GM23248 (cell line): Measurements from ENCODE around the gene CHN2. TPM values are rescaled to one million over a fixed set of nuclear protein-coding genes. Genes with fewer than 3 reads are reported as not detected.
"Not testable (repeated sequence)": the region's sequence is repeated elsewhere in the genome, so short reads cannot be mapped to it uniquely, and the experiment has no call there.

ENCODE experiments used
- DNase-seq: peaks from one replicate; pipeline ENCODE4 v3.0.0-alpha.2; 2015
- H2AFZ ChIP-seq: fragments of 200-600 bp; sonication (generic); 2 replicates; pipeline ENCODE4 v1.6.1; 2016; ENCODE audit warnings: antibody characterized with exemption
- H3F3A ChIP-seq: fragments of 200-600 bp; sonication (generic); 2 replicates; pipeline ENCODE4 v1.6.1; 2016; ENCODE audit warnings: mild to moderate bottlenecking, antibody characterized with exemption, mixed run types; ENCODE audit not compliant: insufficient read depth
- H3K27ac ChIP-seq: fragments of 200-600 bp; sonication (generic); 2 replicates; pipeline ENCODE4 v1.5.1; 2016; ENCODE audit warnings: mild to moderate bottlenecking
- H3K27me3 ChIP-seq: fragments of 200-600 bp; sonication (generic); replicated peaks from 2 replicates; pipeline ENCODE4 v1.6.1; 2016; ENCODE audit warnings: mild to moderate bottlenecking; ENCODE audit not compliant: insufficient read depth
- H3K36me3 ChIP-seq: fragments of 200-600 bp; sonication (generic); 2 replicates; pipeline ENCODE4 v1.6.1; 2016; ENCODE audit warnings: low read depth, mild to moderate bottlenecking
- H3K4me1 ChIP-seq: fragments of 200-600 bp; sonication (generic); 2 replicates; pipeline ENCODE4 v1.6.1; 2016; ENCODE audit warnings: mild to moderate bottlenecking; ENCODE audit not compliant: insufficient read depth
- H3K4me2 ChIP-seq: fragments of 200-600 bp; sonication (generic); one replicate; pipeline ENCODE4 v1.6.1; 2016; ENCODE audit warnings: mild to moderate bottlenecking; ENCODE audit not compliant: unreplicated experiment
- H3K4me3 ChIP-seq: fragments of 200-600 bp; sonication (generic); 2 replicates; pipeline ENCODE4 v1.5.1; 2016; ENCODE audit warnings: mild to moderate bottlenecking
- H3K79me2 ChIP-seq: fragments of 200-600 bp; sonication (generic); 2 replicates; pipeline ENCODE4 v1.6.1; 2016; ENCODE audit warnings: mild to moderate bottlenecking; ENCODE audit not compliant: insufficient read depth
- H3K9ac ChIP-seq: fragments of 200-600 bp; sonication (generic); 2 replicates; pipeline ENCODE4 v1.6.1; 2016; ENCODE audit warnings: mild to moderate bottlenecking
- H3K9me2 ChIP-seq: fragments of 200-600 bp; sonication (generic); 2 replicates; pipeline ENCODE4 v1.6.1; 2016; ENCODE audit warnings: mixed run types, mild to moderate bottlenecking, moderate library complexity; ENCODE audit not compliant: insufficient read depth
- H3K9me3 ChIP-seq: fragments of 200-600 bp; sonication (generic); one replicate; pipeline ENCODE4 v1.6.1; 2017; ENCODE audit warnings: low read depth
- H4K20me1 ChIP-seq: fragments of 200-600 bp; sonication (generic); 2 replicates; pipeline ENCODE4 v1.6.0; 2016; ENCODE audit not compliant: insufficient read depth
- EZH2 ChIP-seq: fragments of 200-600 bp; sonication (generic); IDR thresholded peaks from 2 replicates; pipeline ENCODE4 v1.6.1; 2018; ENCODE audit warnings: antibody characterized with exemption, mild to moderate bottlenecking; ENCODE audit not compliant: insufficient read depth, poor library complexity, severe bottlenecking
- EZH2phosphoT487 ChIP-seq: fragments of 200-600 bp; sonication (generic); IDR thresholded peaks from 2 replicates; pipeline ENCODE4 v1.6.1; 2018; ENCODE audit warnings: antibody characterized with exemption, moderate library complexity, mild to moderate bottlenecking, low read depth; ENCODE audit not compliant: insufficient read depth
- WGBS, 2 experiments: methylation state at CpG; one replicate each; pipeline ENCODE4 v1.1.6; 2015 to 2017; ENCODE audit warnings: low lambda C conversion rate in 2 of 2, low coverage in 1 of 2; ENCODE audit errors: missing lambda C conversion rate in 2 of 2; 5-methylcytosine and 5-hydroxymethylcytosine counted together
- in situ Hi-C: fragments of 300-500 bp; cut with MboI; formaldehyde crosslinking; loops from 2 replicates; pipeline ENCODE4 v1.15.0; 2020
- polyA plus RNA-seq: library from polyadenylated mRNA; unstranded; fragments of >200 nt; fragmentation: Nextera tagmentation; extraction: Ambion mirVana; gene quantifications from 2 replicates; pipeline ENCODE4 v1.2.1, GENCODE V29; 2016
- total RNA-seq: library from RNA; depleted of rRNA; stranded (reverse); fragments of >200 nt; shearing (Covaris generic); gene quantifications from 2 replicates; pipeline ENCODE4 v1.2.3, GENCODE V29; 2014

The CHN2 gene
- total and polyA plus RNA-seq, 2 experiments from 2014 or later = 1.5 to 2.3 TPM

DNA sequence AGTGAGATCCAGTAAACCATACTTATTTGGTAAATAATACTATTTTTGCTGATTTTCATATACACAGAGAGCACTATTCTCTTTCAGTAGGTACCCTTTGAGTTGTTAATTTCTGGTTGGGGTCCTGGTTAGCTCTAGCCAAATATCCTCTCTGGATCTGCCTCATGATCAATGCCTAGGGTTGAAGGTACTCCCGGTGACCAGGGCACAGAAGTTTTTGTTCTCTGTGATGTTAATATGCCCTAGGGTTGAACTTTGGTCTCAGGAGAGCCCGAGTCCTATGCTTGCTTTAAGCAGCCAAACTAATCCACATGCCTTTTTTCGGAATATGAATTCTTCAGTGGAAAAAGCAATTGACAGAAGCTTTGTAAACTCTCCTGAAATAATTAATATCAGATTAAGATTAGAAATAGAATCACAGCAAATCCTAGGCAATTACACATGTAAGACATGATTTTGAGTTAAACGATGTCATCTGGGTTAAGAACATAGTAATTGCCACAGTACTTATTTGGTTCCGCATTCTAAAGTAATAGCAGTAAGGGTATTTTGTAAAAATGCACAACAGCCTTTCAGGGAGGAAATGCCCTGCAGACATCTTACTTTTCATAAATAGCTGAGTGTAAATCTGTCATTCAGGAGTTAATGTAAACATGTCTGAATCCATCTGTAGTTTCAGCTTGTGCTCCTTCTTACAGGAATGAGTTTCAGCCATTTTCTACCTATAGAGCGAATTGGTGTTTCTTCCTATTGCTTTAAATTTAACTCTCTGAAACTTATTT, 10.1 kb downstream of the CHN2 start:
- Histone ChIP-seq H3K27ac (no peak overlapping the region), H3K27me3 (peaks cover 13% of the 10 kb centered on the region), H3K4me2 (no peak overlapping the region), H3K9me2 (no peaks in the 10 kb centered on the region), H4K20me1 (no peaks in the 10 kb centered on the region), H3K9me3 (no peaks in the 10 kb centered on the region), H3F3A (no peaks in the 10 kb centered on the region), H3K79me2 (no peaks in the 10 kb centered on the region), H2AFZ (no peak overlapping the region), H3K4me1 (no peaks in the 10 kb centered on the region), H3K4me3 (no peak overlapping the region), H3K9ac (no peak overlapping the region), H3K36me3 (no peaks in the 10 kb centered on the region)
- 52 to 60% methylated on average over 6 of the region's 6 CpGs for WGBS, 2 experiments
- DNase-seq = no peak
- in situ Hi-C loops = no loop called here
- no peak for TF ChIP-seq EZH2phosphoT487
- TF ChIP-seq EZH2 = no peak

DNA sequence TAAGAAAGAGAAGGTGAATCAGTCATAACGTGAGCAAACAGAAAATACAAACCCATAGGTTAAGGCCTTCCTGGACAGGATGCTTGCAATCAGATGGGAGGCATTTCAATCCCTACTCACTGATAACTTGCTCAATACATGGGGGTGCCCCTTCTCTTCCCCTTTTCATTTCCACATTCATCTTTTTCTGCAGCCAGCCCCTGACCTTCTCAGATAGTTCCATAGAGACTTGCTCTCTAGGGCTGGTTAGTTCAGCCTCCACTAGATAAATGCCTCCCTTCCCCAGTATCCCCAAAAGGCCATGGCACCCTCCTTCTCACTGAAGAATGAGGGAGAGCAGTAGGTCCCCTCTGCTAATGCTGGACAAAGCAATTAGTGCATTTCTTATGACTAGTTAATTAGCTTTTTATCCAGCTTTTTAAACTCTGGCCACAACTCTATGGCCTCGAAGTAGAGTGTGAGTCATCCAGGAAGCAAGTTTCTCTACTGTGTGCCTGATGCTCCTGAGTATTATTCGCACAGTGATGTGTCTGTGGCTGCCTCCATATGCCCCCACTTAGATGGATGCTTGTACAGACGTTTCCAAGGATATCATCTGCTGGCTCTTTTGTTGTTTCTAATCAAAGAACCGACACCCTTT, 12.7 kb downstream of the CHN2 start:
- Histone ChIP-seq H3K36me3 (no peaks in the 10 kb centered on the region), H3F3A (no peaks in the 10 kb centered on the region), H3K4me1 (no peaks in the 10 kb centered on the region), H2AFZ (no peak overlapping the region), H3K9me2 (no peaks in the 10 kb centered on the region), H3K27me3 (peaks cover 13% of the 10 kb centered on the region), H3K9me3 (no peaks in the 10 kb centered on the region), H4K20me1 (no peaks in the 10 kb centered on the region), H3K79me2 (no peaks in the 10 kb centered on the region), H3K4me2 (no peak overlapping the region), H3K27ac (no peak overlapping the region), H3K9ac (no peak overlapping the region), H3K4me3 (no peak overlapping the region)
- TF ChIP-seq EZH2phosphoT487 (no peak), EZH2 (no peak)
- peak; percentile 42 for DNase-seq
- 55 to 56% methylated on average over 5 of the region's 5 CpGs for WGBS, 2 experiments
- in situ Hi-C loops = no loop called here

DNA sequence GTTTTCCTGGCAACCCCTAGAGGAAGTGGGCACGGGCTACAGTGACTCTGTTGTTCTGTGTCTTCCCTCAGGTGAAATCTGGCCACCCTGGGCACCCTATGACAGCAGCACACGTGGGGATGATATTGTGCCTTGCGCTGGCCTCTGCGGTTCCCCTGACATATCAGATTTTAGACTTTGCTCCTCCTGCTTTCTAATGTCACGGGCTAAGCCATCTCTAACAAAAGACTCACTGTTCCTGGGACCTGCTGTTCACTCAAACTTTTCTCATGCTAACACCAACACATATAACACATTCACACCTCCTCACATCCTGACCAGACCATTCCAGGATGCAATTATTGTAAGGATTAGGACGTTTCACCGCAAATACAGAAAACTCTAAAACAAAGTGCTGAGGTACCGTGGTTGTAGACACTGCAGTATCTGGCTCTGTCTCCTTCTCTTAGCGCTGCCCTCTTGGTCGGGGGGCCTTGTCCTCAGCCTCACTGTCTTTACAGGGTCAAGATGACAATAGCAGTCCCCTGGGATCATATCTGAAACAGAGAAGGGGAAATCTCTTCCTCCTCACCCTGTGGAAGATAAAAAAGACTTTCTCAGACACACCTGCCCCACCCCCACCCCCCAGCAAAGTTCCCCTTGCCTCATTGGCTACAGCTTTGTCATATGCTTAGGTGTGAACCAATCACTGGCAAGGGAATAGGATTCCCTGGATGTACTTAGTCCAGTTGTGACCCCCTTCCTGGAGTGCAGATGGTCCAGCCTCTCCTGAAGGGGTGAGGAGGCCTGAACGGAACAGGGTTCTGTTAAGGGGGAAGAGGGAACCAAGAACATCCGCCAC, 14.1 kb downstream of the CHN2 start:
- WGBS, 2 experiments = 77 to 80% methylated on average over 12 of the region's 12 CpGs
- H3F3A ChIP-seq = no peaks in the 10 kb centered on the region
- peaks cover 11% of the 10 kb centered on the region; the same call in 1 of the 2 replicates for H3K27me3 ChIP-seq
- no peak overlapping the region for H3K27ac ChIP-seq
- TF ChIP-seq EZH2 = no peak
- no peaks in the 10 kb centered on the region for H3K4me1 ChIP-seq
- no peaks in the 10 kb centered on the region for H3K9me2 ChIP-seq
- H3K4me3 ChIP-seq = no peak overlapping the region
- DNase-seq = no peak
- no peaks in the 10 kb centered on the region for H3K79me2 ChIP-seq
- no peak overlapping the region for H2AFZ ChIP-seq
- no peak overlapping the region for H3K9ac ChIP-seq
- in situ Hi-C loops = no loop called here
- no peaks in the 10 kb centered on the region for H4K20me1 ChIP-seq
- no peaks in the 10 kb centered on the region for H3K36me3 ChIP-seq
- H3K9me3 ChIP-seq = no peaks in the 10 kb centered on the region
- H3K4me2 ChIP-seq = no peak overlapping the region

DNA sequence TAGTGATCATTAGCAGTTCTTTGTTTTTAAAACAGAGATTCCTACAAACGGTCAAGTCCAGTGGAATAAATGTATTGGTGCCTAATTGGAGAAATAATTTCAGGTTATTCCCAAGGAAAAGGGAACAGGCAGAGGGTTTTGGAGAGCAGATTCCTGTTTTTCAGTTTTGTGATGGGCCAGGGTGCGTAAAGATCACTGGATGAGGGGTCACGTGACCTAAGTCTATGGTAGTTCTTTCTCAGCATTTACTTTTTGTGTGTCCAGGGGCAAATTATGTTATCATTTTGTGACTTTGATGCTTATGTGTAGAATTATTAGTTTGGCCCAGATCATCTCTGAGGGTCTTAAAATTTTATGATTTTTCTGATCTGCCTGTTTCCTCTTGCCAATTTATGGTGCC, 15.2 kb downstream of the CHN2 start:
- no peaks in the 10 kb centered on the region for H3K4me1 ChIP-seq
- no peak for DNase-seq

DNA sequence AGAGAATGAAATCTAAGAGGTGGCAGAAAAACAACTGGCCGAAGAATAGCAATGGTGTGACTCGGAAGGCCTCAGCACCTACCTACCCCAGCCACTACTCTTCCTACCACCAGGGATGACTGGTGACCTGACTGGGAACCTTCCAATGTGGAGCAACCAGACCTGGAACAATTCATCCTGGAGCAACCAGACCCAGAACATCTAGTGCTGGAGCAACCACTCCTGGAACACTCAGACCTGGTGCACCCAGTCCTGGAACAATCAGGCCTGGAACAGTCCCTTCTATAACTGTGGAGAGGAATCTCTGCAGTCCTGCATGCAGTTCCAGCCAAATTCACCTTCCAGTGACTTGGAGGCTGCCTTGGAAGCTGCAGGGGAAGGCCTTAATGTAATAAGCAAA, 18.2 kb downstream of the CHN2 start:
- H2AFZ ChIP-seq, H3K4me3 ChIP-seq, H4K20me1 ChIP-seq, H3K27me3 ChIP-seq, DNase-seq, H3K79me2 ChIP-seq, H3F3A ChIP-seq, H3K4me1 ChIP-seq, H3K9me2 ChIP-seq, H3K27ac ChIP-seq, H3K9me3 ChIP-seq, H3K9ac ChIP-seq, H3K4me2 ChIP-seq, in situ Hi-C loops, H3K36me3 ChIP-seq: not testable (repeated sequence)
- 65 to 68% methylated on average over 2 of the region's 2 CpGs for WGBS, 2 experiments

More for the DNA sequence above, 15.2 kb downstream of the CHN2 start:
- Histone ChIP-seq H3K9me2 (no peaks in the 10 kb centered on the region), H3K9ac (no peak overlapping the region), H3K36me3 (no peaks in the 10 kb centered on the region), H3K4me3 (no peak overlapping the region), H3K4me2 (no peak overlapping the region), H3K79me2 (no peaks in the 10 kb centered on the region), H3K27me3 (peaks cover under 1% of the 10 kb centered on the region; the same call in 1 of the 2 replicates), H2AFZ (no peak overlapping the region), H3F3A (no peaks in the 10 kb centered on the region), H3K9me3 (no peaks in the 10 kb centered on the region), H4K20me1 (no peaks in the 10 kb centered on the region), H3K27ac (no peak overlapping the region)
- in situ Hi-C loops = no loop called here
- TF ChIP-seq EZH2phosphoT487 = no peak
- no peak for TF ChIP-seq EZH2
- 78% methylated on average over 3 of the region's 3 CpGs for WGBS, 2 experiments
